ENCODE measurements around the gene FBXW4. TPM values are rescaled to one million over a fixed set of nuclear protein-coding genes. Genes with fewer than 3 reads are reported as not detected.

Gene FBXW4
- total and polyA plus RNA-seq, 10 of the 15 experiments (the other 5 are each of a cell fraction or from before 2014, with no cell fraction given): 5.7 to 42.0 (median 27.5) TPM

DNA sequence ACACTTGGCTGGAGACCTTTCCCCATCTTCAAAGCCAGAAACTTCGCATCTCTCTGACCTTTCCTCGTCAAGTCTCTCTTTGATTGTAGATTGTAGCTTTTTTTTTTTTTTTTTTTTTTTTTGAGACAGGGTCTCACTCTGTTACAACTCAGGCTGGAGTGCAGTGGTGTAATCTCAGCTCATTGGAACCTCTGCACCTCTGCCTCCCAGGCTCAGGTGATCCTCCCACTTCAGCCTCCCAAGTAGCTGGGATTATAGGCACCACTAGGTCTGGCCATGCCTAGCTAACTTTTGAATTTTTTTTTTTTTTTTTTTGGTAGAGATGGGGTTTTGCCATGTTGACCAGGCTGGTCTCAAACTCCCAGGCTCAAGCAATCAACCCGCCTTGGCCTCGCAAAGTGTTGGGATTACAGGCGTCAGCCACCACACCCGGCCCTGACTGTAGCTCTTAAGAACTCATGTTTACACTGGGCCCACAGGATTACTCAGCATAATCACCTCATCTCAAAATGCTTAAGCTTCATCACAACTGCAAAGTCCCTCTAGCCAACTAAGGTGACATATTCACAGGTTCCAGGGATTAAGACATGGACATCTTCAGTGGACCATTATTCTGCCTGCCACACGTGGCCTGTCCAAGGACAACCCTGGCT is 118.6 kb downstream of the FBXW4 start:
- intact Hi-C loops (cut with micrococcal nuclease; ENCODE audit: unreplicated experiment): no loop called here
- no peaks in the 10 kb centered on the region for H3K9me3 ChIP-seq (replicated peaks; ENCODE audit: control insufficient read depth, insufficient read depth, low read length)
- SMC1A ChIA-PET (ENCODE audit: uncharacterized antibody, unreplicated experiment): no interaction called here
- H3K27ac ChIP-seq (ENCODE audit: control insufficient read depth, insufficient read depth): no peak overlapping the region
- H3K4me3 ChIP-seq: no peak overlapping the region
- in situ Hi-C loops (cut with MboI): no loop called here
- no peaks in the 10 kb centered on the region for H3K79me2 ChIP-seq (ENCODE audit: control insufficient read depth, insufficient read depth, low read length)
- whole genome bisulfite sequencing (ENCODE audit: insufficient coverage, insufficient replicate concordance, low lambda C conversion rate, missing lambda C conversion rate): 100% methylated on average over 7 of the region's 7 CpGs
- H3K9ac ChIP-seq (ENCODE audit: control insufficient read depth, insufficient read depth, low read length): no peak overlapping the region
- RAD21 ChIA-PET (ENCODE audit: unreplicated experiment): interaction anchor here (0.7 kb wide), 1 partner anchor 30 kb away, joined by 5 read pairs; no protein-coding TSS in a partner anchor
- no peaks in the 10 kb centered on the region for H4K20me1 ChIP-seq (ENCODE audit: control insufficient read depth, insufficient read depth)
- H3K27me3 ChIP-seq (replicated peaks in 1 of 2; ENCODE audit: control insufficient read depth in 2 of 2, insufficient read depth in 2 of 2, low read length in 1 of 2): no peaks in the 10 kb centered on the region
- TF ChIP-seq, protein P1, sequence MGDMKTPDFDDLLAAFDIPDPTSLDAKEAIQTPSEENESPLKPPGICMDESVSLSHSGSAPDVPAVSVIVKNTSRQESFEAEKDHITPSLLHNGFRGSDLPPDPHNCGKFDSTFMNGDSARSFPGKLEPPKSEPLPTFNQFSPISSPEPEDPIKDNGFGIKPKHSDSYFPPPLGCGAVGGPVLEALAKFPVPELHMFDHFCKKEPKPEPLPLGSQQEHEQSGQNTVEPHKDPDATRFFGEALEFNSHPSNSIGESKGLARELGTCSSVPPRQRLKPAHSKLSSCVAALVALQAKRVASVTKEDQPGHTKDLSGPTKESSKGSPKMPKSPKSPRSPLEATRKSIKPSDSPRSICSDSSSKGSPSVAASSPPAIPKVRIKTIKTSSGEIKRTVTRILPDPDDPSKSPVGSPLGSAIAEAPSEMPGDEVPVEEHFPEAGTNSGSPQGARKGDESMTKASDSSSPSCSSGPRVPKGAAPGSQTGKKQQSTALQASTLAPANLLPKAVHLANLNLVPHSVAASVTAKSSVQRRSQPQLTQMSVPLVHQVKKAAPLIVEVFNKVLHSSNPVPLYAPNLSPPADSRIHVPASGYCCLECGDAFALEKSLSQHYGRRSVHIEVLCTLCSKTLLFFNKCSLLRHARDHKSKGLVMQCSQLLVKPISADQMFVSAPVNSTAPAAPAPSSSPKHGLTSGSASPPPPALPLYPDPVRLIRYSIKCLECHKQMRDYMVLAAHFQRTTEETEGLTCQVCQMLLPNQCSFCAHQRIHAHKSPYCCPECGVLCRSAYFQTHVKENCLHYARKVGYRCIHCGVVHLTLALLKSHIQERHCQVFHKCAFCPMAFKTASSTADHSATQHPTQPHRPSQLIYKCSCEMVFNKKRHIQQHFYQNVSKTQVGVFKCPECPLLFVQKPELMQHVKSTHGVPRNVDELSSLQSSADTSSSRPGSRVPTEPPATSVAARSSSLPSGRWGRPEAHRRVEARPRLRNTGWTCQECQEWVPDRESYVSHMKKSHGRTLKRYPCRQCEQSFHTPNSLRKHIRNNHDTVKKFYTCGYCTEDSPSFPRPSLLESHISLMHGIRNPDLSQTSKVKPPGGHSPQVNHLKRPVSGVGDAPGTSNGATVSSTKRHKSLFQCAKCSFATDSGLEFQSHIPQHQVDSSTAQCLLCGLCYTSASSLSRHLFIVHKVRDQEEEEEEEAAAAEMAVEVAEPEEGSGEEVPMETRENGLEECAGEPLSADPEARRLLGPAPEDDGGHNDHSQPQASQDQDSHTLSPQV (IDR thresholded peaks at IDR 0.05): no peak
- ATAC-seq (no peak), FAIRE-seq (no peak), DNase-seq (ENCODE audit: low read depth, low spot score) (no peak)
- no TSS peak for BruUV-seq (replicated peaks)
- H3K4me1 ChIP-seq (ENCODE audit: control insufficient read depth, insufficient read depth, low read length): no peaks in the 10 kb centered on the region
- H3K36me3 ChIP-seq (ENCODE audit: control insufficient read depth in 2 of 2, insufficient read depth in 2 of 2, low read length in 1 of 2): 0 out of 4 replicates have a peak, but pooled peaks cover 0 to 2% of the 10 kb centered on the region in 2 experiments
- H3K4me2 ChIP-seq (ENCODE audit: control insufficient read depth, insufficient read depth): no peak overlapping the region
- POLR2A ChIA-PET: interaction anchor here (0.6 to 1.0 kb wide), 4 partner anchors 9 to 128 kb away, joined by 3 to 6 read pairs (median 4); partner anchors contain the start of genes DPCD and POLL
- CTCF ChIA-PET: interaction anchor here (0.6 kb wide), 1 partner anchor 135 kb away, joined by 3 read pairs; no protein-coding TSS in a partner anchor
- no peak overlapping the region for H2AFZ ChIP-seq (ENCODE audit: control insufficient read depth, low read depth, low read length)

Measured in GM12878 (cell line).